Cardiac septum (tissue), 1 donor: ENCODE measurements around the gene CHST1. TPM values are rescaled to one million over a fixed set of nuclear protein-coding genes. Genes with fewer than 3 reads are reported as not detected.

Source experiments
- DNase-seq: peaks from one replicate; pipeline ENCODE4 v3.0.0-alpha.2; 2020; ENCODE audit warnings: low spot score
- intact Hi-C: fragments of 100-400 bp; cut with DNase I; formaldehyde crosslinking; loops from one replicate; pipeline ENCODE4 v1.14.0; 2022
- total RNA-seq: library from RNA; stranded (reverse); fragmentation: NEBNext Ultra II Directional; extraction: Animal tissue kit (Norgen Biotek cat#: 25700); gene quantifications from one replicate; pipeline ENCODE4 v1.2.1, GENCODE V29; 2021
- donor health status: DM: no; HTN: no; CAD: no.

Gene CHST1
- total RNA-seq, 1 donor from 2014 or later = 2.6 TPM

- intact Hi-C loops = no loop called here
- DNase-seq = no peak
These were observed 11.2 kb upstream of the CHST1 start for GRCh38 chr11:45676522-45677095.

GRCh38 chr11:45675646-45676045 is 10.2 kb upstream of the CHST1 start:
- intact Hi-C loops = no loop called here
- DNase-seq = no peak

- intact Hi-C loops = no loop called here
- no peak for DNase-seq
These were observed 9.2 kb upstream of the CHST1 start for GRCh38 chr11:45674481-45675190.

- intact Hi-C loops = no loop called here
- no peak for DNase-seq
These were observed 8.0 kb upstream of the CHST1 start for GRCh38 chr11:45673441-45673840.

GRCh38 chr11:45672593-45672992 is 7.2 kb upstream of the CHST1 start:
- no peak for DNase-seq
- intact Hi-C loops = no loop called here

- intact Hi-C loops = no loop called here
- DNase-seq = no peak
These were observed 6.1 kb upstream of the CHST1 start for GRCh38 chr11:45671246-45672171.

GRCh38 chr11:45670386-45671135 is 5.1 kb upstream of the CHST1 start:
- no peak for DNase-seq
- intact Hi-C loops = no loop called here

GRCh38 chr11:45669956-45670355 is 4.5 kb upstream of the CHST1 start:
- intact Hi-C loops = loop anchor here (10.0 kb wide), 1 partner anchor 85 kb away; no protein-coding TSS in a partner anchor
- no peak for DNase-seq

GRCh38 chr11:45669146-45669545 is 3.7 kb upstream of the CHST1 start:
- intact Hi-C loops = loop anchor here (10.0 kb wide), 1 partner anchor 86 kb away; no protein-coding TSS in a partner anchor
- DNase-seq = no peak

- DNase-seq = no peak
- intact Hi-C loops = loop anchor here (10.0 kb wide), 1 partner anchor 87 kb away; no protein-coding TSS in a partner anchor
These were observed 2.7 kb upstream of the CHST1 start for GRCh38 chr11:45667929-45668680.

GRCh38 chr11:45666648-45667642 is 1.5 kb upstream of the CHST1 start:
- intact Hi-C loops = loop anchor here (10.0 kb wide), 1 partner anchor 88 kb away; no protein-coding TSS in a partner anchor
- DNase-seq = no peak

- intact Hi-C loops = loop anchor here (10.0 kb wide), 1 partner anchor 89 kb away; no protein-coding TSS in a partner anchor
- DNase-seq = no peak
These were observed 668 bp upstream of the CHST1 start for GRCh38 chr11:45665933-45666647.

- intact Hi-C loops = loop anchor here (10.0 kb wide), 1 partner anchor 90 kb away; no protein-coding TSS in a partner anchor
- no peak for DNase-seq
These were observed 831 bp downstream of the CHST1 start for GRCh38 chr11:45664376-45665205.

GRCh38 chr11:45663486-45664375 is 1.7 kb downstream of the CHST1 start:
- intact Hi-C loops = loop anchor here (10.0 kb wide), 1 partner anchor 91 kb away; no protein-coding TSS in a partner anchor

More at GRCh38 chr11:45663486-45664375, 1.7 kb downstream of the CHST1 start:
- peak; percentile 60 for DNase-seq
